NCI-H2196 (cell line): ENCODE data around the gene FAM222B.
A peak's percentile ranks its signal among the peaks of the same experiment; 100 is the strongest.
"Not testable (repeated sequence)": the region's sequence is repeated elsewhere in the genome, so short reads cannot be mapped to it uniquely, and the experiment has no call there.

ENCODE experiments used
- DNase-seq: peaks from one replicate; lab custom pipeline; 2025; ENCODE audit not compliant: unreplicated experiment; lab: John Stamatoyannopoulos, UW

FAM222B gene

DNA sequence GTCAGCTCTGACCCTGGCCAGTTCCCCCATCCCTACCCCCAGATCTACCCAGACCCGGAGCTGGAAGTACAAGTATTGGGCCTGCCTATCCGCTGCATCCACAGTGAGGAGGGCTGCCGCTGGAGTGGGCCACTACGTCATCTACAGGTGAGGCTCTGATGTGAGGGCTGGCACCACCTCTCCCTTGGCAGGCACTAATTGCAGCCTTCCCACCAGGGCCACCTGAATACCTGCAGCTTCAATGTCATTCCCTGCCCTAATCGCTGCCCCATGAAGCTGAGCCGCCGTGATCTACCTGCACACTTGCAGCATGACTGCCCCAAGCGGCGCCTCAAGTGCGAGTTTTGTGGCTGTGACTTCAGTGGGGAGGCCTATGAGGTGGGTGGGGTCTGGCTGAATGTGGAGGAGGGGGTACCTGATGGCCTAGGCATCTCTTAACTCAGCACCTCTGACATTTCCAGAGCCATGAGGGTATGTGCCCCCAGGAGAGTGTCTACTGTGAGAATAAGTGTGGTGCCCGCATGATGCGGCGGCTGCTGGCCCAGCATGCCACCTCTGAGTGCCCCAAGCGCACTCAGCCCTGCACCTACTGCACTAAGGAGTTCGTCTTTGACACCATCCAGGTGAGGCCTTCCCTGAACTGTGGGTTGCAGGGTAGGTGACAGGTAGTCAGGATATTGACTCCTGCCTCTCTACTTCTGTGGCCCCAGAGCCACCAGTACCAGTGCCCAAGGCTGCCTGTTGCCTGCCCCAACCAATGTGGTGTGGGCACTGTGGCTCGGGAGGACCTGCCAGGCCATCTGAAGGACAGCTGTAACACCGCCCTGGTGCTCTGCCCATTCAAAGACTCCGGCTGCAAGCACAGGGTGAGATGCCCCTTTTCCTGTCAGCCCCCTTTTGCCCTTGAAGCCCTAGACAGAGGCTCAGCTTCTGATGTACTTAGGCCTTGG is 94.5 kb downstream of the FAM222B start:
- DNase-seq: no peak

DNA sequence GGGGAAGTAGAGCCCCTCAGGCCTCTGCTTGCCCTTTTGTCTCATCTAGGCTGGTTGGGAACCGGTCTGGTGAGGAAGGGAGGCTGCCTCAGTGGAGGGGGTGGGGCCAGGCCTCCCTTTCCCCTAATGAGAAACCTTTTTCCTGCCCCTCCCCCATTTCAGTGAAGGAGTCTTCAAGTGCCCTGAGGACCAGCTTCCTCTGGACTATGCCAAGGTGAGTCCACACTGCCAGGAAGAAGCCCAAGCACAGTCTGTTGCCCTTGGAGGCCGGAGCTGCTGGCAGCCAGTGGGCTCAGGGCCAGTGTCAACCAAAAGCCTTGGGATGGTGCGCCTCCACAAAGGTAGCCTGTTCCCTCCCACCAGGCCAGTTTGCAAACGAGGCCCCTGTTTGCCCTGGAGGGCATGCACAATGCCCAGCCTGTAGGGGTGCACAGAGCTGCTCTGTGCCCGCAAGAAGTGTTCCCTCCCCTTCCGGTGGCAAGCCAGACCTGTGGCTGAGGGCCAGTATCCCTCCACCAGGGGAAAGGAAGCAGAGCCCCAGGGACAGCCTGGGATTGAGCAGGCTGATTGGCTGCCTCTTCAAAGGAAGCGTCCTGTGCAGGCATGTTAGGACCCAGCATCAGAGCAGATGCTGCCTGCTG is 95.4 kb downstream of the FAM222B start:
- DNase-seq: peak; percentile 85

DNA sequence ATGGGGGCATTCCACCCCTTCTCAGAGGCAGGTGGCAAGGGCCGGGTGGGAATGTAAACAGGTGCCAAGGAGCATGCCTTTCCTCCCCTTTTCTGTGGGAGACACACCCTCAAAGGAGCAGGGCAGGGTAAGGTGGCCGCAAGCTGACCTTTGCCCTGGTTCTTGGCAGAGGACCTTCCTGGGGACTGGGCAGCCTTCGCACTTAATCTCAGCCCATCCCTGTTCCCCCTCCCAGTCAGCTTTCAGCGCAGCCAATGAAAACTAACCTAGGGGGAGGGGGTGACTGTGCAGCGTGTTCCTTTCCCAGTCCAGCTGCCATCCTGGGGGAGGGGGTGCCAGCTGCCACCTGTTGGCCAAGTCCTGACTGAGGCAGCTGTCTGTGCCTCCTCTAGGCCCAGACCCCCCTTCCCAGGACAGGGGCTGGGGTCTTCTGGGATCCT is 96.0 kb downstream of the FAM222B start:
- peak; percentile 76 for DNase-seq

DNA sequence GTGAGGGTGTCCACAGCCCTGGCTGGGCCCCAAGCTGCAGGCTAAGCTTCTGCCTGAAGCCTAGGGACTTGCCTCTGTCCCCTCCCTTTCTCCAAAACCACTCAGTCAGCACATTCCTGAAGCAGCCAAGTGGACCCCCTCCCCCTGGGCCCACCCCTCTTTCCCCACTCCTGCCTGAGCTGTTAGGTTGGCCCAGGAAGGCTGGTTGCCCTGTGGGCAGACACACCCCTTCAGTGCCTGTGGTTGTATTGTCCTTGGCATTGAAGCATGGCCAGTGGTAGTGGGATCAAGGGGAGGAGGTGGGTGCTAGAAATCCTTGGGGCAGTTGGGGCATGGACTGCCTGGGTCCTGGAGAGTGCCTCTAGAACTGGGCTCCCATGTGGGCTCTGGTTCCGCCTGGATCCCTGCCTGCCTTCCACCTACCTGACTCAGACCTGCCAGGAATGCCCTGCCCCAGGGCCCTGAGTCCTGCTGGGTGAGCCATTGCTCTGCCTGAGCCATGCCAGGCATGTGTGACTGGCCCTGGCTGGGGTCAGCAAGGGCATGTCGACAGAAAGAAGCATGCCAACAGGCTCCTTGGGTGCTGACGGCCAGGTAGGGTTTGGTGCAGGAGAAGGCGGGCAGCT is 96.7 kb downstream of the FAM222B start:
- DNase-seq: no peak

- no peak for DNase-seq
Measured at GRCh38 chr17:28744972-28745785, 97.4 kb downstream of the FAM222B start.

GRCh38 chr17:28744104-28744971 is 98.3 kb downstream of the FAM222B start:
- DNase-seq: peak; percentile 17

DNA sequence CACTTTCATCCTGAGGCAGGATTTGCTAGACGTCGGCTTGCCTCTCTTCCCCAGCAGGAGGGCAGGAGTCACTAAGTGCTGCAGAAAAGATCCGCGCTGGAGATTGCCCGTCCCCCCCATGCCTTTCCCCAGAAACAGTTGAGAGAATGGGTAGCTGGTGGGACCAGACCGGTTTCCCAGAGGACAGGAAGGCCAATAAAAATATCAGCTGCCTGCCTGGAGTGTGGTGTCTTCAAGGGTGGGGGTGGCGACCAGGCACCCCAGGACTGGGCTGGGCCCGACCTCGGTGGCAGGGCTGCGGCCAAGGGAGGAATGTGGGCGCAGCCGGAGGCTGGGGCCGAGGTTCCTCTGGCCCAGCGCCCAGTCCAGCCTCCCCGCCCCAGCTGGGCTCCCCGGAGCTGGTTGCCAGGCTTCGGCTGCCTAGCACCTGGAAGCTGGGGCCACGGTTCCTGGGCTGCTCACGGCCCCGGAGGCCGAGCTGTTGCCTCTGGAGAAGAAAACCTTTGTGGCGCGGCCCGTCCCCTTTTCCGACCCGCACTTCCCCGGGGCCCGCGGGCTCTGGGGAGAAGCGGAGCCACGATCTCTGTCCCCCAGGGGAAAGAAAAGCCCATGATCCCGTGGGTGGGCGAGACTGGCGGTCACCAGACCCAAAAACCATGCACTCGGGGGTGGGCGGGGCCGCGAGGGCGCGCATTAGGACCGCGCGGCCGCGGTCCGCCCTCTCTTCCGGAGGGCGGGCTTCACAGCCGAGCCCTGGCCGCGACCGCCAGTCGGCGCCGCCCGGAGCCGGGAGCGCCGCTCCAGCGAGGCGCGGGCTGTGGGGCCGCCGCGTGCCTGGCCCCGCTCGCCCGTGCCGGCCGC is 99.1 kb downstream of the FAM222B start, which contains the start of gene TRAF4:
TSS of gene TRAF4 (plus strand) at position 769 of the 861 bp plus-strand sequence. CDS start 102 bp downstream, outside the sequence.
- peak; percentile 69 for DNase-seq

- no peak for DNase-seq
Measured at GRCh38 chr17:28741358-28742349, 100.9 kb downstream of the FAM222B start.

DNA sequence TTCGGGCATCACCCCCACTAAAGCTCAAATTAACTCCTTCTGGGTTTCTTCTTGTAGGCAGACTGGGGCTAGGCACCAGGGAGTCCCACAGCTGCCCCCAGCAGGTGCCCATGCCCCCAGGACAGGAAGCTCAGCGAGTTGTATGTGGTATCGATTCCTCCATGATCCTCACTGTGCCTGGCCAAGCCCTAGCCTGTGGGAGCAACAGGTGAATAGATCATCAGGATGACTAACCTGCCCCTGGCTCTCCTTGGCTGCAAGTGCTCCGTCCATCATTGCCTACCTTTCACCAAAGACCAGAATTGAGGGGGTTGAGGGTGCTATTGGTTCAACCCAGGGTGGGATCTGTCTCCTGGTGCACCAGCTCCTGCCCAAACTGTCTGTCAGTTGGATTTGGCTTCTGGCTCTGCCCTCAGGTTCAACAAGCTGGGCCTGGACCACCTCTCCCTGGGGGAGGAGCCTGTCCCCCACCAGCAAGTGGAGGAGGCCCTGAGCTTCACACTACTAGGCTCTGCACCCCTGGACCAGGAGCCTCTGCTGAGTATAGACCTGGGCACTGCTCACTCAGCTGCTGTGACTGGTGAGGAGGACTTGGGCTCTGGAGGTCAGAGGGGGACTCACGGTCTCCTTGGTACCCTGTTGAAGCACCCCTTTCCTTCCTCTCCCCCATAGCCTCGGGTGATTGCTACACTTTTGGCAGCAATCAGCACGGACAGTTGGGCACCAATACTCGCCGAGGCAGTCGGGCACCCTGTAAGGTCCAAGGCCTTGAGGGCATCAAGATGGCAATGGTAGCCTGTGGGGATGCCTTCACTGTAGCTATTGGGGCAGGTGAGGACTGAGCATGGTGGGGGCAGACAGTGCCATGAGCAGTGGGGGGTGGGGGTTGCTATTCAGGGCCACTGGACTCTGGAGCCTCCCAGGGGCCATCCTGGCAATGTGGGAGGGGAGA is 101.9 kb downstream of the FAM222B start:
- no peak for DNase-seq

- no peak for DNase-seq
Measured at GRCh38 chr17:28738680-28739384, 103.8 kb downstream of the FAM222B start.

- DNase-seq: no peak
Measured at GRCh38 chr17:28737770-28738679, 104.6 kb downstream of the FAM222B start.

DNA sequence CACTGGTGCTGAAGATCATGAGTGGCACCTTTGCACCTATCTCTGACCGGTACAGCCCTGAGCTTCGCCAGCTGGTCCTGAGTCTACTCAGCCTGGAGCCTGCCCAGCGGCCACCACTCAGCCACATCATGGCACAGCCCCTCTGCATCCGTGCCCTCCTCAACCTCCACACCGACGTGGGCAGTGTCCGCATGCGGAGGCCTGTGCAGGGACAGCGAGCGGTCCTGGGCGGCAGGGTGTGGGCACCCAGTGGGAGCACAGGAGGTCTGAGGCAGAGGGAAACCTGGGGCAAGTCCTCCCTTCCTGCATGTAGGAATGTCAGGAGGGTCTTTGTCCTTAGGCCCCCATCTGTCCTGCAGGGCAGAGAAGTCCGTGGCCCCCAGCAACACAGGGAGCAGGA is 105.3 kb downstream of the FAM222B start:
- no peak for DNase-seq

GRCh38 chr17:28735913-28736769 is 106.4 kb downstream of the FAM222B start:
- not testable (repeated sequence) for DNase-seq

DNA sequence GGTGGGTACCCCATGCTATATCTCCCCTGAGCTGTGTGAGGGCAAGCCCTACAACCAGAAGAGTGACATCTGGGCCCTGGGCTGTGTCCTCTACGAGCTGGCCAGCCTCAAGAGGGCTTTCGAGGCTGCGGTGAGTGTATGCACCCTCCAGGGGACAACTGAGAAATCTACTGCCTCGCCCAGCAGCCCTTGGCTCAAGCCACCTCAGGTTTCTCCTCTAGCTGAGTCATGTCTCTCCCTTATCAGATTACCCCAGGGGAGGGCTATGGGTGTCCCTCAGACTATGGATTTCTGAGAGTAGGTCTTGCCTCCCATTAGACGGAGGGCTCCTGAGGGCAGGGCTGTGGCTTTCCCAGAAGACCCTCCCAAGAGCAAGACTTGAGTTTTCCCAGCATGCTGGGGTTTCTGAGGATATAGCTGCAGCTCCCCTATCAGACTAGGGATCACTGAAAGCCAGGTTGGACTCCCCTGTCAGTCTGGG is 107.3 kb downstream of the FAM222B start:
- DNase-seq: peak; percentile 6
